RWPE2 (cell line): ENCODE results near the gene ATP13A2.

ENCODE experiments used
- ATAC-seq: fragments of 200-7000 bp; cut with Tn5 transposase; 3 replicates; pipeline ENCODE4 v1.9.1; 2021; ENCODE audit warnings: low read depth
- DNase-seq: peaks from one replicate; pipeline ENCODE4 v3.0.0-alpha.2; 2020; ENCODE audit warnings: low spot score
- H3K27ac ChIP-seq: fragments of 450-650 bp; 2 replicates; pipeline ENCODE4 v1.5.1; 2017; ENCODE audit warnings: mild to moderate bottlenecking; ENCODE audit not compliant: poor library complexity, severe bottlenecking
- H3K27me3 ChIP-seq: fragments of 250-450 bp; sonication (Bioruptor Pico); 2 replicates; pipeline ENCODE4 v1.5.1; 2021; ENCODE audit warnings: mild to moderate bottlenecking, moderate library complexity; ENCODE audit not compliant: insufficient read depth, poor library complexity, severe bottlenecking
- H3K36me3 ChIP-seq: fragments of 250-450 bp; sonication (Bioruptor Pico); 2 replicates; pipeline ENCODE4 v1.5.1; 2020; ENCODE audit warnings: low read depth, mild to moderate bottlenecking, moderate library complexity
- H3K4me1 ChIP-seq: fragments of 250-450 bp; sonication (Bioruptor Pico); 2 replicates; pipeline ENCODE4 v1.5.1; 2021; ENCODE audit warnings: mild to moderate bottlenecking, moderate library complexity; ENCODE audit not compliant: insufficient read depth, poor library complexity, severe bottlenecking
- H3K4me3 ChIP-seq: fragments of 250-450 bp; sonication (Bioruptor Pico); 2 replicates; pipeline ENCODE4 v1.5.1; 2021; ENCODE audit warnings: mild to moderate bottlenecking, moderate library complexity; ENCODE audit not compliant: severe bottlenecking
- H3K9me3 ChIP-seq: fragments of 250-450 bp; sonication (Bioruptor Pico); 2 replicates; pipeline ENCODE4 v1.5.1; 2021; ENCODE audit warnings: mild to moderate bottlenecking, moderate library complexity; ENCODE audit not compliant: severe bottlenecking
- TF ChIP-seq, protein P1 (sequence below): fragments of 450-650 bp; IDR thresholded peaks from one replicate; pipeline ENCODE4 v1.5.1; 2017; ENCODE audit warnings: mild to moderate bottlenecking, moderate library complexity; ENCODE audit not compliant: poor library complexity, severe bottlenecking

The ATP13A2 gene

DNA sequence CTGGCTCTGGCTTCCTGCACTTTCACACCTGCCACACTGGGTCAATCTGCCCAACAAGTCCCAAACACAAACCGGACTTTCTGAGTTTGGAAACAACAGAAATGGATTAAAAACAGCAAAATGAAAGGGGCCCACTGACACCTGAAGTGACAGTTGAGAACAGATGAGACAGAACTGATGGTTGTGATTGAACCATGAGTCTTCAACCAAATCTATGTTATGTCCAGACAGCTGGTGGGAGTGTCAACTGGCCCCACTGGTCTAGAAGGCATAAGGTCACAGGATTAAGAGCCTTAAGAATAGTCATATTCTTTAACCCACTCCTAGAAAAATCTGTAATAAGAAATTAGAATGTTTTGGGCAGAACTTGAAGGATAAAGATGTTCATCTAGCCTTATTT, 13.0 kb upstream of the ATP13A2 start:
- Histone ChIP-seq H3K4me1 (no peaks in the 10 kb centered on the region), H3K27ac (no peak overlapping the region), H3K36me3 (peaks cover 94% of the 10 kb centered on the region), H3K4me3 (no peak overlapping the region), H3K27me3 (no peaks in the 10 kb centered on the region), H3K9me3 (no peaks in the 10 kb centered on the region)
- TF ChIP-seq, protein P1, sequence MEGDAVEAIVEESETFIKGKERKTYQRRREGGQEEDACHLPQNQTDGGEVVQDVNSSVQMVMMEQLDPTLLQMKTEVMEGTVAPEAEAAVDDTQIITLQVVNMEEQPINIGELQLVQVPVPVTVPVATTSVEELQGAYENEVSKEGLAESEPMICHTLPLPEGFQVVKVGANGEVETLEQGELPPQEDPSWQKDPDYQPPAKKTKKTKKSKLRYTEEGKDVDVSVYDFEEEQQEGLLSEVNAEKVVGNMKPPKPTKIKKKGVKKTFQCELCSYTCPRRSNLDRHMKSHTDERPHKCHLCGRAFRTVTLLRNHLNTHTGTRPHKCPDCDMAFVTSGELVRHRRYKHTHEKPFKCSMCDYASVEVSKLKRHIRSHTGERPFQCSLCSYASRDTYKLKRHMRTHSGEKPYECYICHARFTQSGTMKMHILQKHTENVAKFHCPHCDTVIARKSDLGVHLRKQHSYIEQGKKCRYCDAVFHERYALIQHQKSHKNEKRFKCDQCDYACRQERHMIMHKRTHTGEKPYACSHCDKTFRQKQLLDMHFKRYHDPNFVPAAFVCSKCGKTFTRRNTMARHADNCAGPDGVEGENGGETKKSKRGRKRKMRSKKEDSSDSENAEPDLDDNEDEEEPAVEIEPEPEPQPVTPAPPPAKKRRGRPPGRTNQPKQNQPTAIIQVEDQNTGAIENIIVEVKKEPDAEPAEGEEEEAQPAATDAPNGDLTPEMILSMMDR = no peak
- no peak for DNase-seq
- ATAC-seq = no peak

DNA sequence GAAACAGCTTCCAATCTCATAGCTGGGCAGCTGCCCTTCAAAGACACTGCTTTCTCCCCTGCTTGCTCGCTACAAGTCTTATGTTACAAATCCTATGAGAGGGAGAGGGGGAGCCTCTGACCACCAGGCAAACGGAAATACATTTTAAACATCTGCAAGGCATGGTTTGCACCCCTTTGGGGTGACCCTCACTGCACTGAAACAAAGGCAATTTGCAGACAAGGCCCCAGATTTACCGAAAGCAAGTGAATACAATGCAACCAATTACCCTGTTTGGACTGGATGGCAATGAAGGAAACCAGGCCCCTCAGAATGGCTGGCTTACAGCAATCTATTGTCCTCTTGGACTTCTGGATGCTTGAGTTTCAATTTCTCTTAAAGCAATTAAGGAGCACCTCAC, 11.8 kb upstream of the ATP13A2 start:
- TF ChIP-seq, protein P1 = no peak
- Histone ChIP-seq H3K27me3 (no peaks in the 10 kb centered on the region), H3K27ac (no peak overlapping the region), H3K4me1 (no peaks in the 10 kb centered on the region), H3K9me3 (no peaks in the 10 kb centered on the region), H3K36me3 (peaks cover 98% of the 10 kb centered on the region), H3K4me3 (no peak overlapping the region)
- DNase-seq (no peak), ATAC-seq (no peak)

DNA sequence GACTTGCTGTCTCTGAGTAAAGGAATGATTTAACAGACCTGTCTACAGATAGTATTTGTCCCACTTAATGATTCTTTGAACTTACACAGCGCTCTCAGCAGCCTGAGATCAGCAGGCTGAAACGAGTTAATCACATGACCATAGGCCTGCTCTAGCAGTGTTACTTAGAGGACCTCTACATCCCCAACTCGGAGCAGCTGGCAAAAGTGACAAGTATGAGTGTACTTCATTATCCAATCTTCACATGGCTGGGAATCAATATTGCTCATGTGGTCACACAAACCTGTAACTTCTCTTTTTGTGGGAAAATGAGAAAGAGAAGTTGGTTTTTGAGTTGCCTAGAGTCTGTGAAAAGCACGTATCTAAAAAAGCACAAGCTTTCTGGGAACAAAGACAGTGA, 11.4 kb upstream of the ATP13A2 start:
- DNase-seq (no peak), ATAC-seq (no peak)
- Histone ChIP-seq H3K27me3 (no peaks in the 10 kb centered on the region), H3K4me3 (no peak overlapping the region), H3K36me3 (peaks cover 96% of the 10 kb centered on the region), H3K9me3 (no peaks in the 10 kb centered on the region), H3K4me1 (no peaks in the 10 kb centered on the region), H3K27ac (no peak overlapping the region)
- TF ChIP-seq, protein P1 = no peak

GRCh38 chr1:17021896-17022295, 10.2 kb upstream of the ATP13A2 start:
- Histone ChIP-seq H3K4me3 (no peak overlapping the region), H3K9me3 (no peaks in the 10 kb centered on the region), H3K27ac (no peak overlapping the region), H3K4me1 (no peaks in the 10 kb centered on the region), H3K27me3 (no peaks in the 10 kb centered on the region), H3K36me3 (peaks cover 87% of the 10 kb centered on the region)
- no peak for ATAC-seq
- TF ChIP-seq, protein P1 = no peak
- DNase-seq = no peak

DNA sequence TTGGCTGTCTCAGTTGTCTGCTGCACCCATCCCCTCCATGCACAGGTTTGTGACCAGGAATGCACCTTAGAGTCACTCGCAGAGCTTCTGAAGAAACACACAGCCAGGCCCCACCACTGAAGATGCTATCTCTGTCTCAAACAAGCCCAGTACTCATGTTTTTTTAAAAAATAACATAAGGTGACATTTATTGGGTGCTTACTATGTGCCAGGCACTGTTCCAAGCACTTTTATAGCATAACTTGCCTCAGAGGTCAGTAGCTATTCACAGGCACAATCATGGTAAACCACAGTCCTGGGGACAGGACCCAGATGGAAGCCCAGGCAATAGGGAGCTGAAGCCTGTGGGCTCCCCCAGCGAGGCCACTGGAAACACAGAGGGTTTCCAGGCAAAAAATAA, 8.8 kb upstream of the ATP13A2 start:
- Histone ChIP-seq H3K36me3 (peaks cover 73% of the 10 kb centered on the region), H3K4me1 (no peaks in the 10 kb centered on the region), H3K4me3 (no peak overlapping the region), H3K9me3 (no peaks in the 10 kb centered on the region), H3K27me3 (no peaks in the 10 kb centered on the region), H3K27ac (no peak overlapping the region)
- no peak for ATAC-seq
- TF ChIP-seq, protein P1 = no peak
- no peak for DNase-seq
